B cell (primary cell): Measurements from ENCODE around the gene DNM2. TPM values are rescaled to one million over a fixed set of nuclear protein-coding genes. Genes with fewer than 3 reads are reported as not detected.
A peak's percentile ranks its signal among the peaks of the same experiment; 100 is the strongest.

Source experiments
- ATAC-seq: fragments of 200-7000 bp; cut with Tn5 transposase; one replicate; pipeline ENCODE4 v1.10.0; 2021; ENCODE audit warnings: low read depth, mild to moderate bottlenecking, moderate number of reproducible peaks, moderate library complexity
- CTCF ChIA-PET: fragments of 350-600 bp; sonication (Branson Sonifier 250); formaldehyde crosslinking; loops from one replicate; lab custom pipeline; 2021; ENCODE audit warnings: antibody characterized with exemption, inconsistent platforms; lab: Charles Lee
- POLR2A ChIA-PET: fragments of 350-600 bp; sonication (Branson Sonifier 250); formaldehyde crosslinking; loops from one replicate; lab custom pipeline; 2021; ENCODE audit warnings: antibody characterized with exemption; lab: Charles Lee
- DNase-seq: peaks from one replicate; pipeline ENCODE4 v3.0.0; 2013
- H2AFZ ChIP-seq: 2 replicates; pipeline ENCODE4 v1.6.1; 2012; ENCODE audit warnings: mild to moderate bottlenecking, low read depth, low read length; ENCODE audit not compliant: insufficient read depth, poor library complexity, severe bottlenecking
- H3K27ac ChIP-seq, 2 donors: 1 replicate in 1 of 2; 2 replicates in 1 of 2; pipeline ENCODE4 v1.5.1; 2012 to 2013; ENCODE audit warnings: low read length in 2 of 2, mild to moderate bottlenecking in 2 of 2, moderate library complexity in 1 of 2
- H3K27me3 ChIP-seq, 4 experiments: fragments of 200-600 bp in 1 of 4; sonication (generic) in 1 of 4; replicated peaks in 1 of 4; 1 replicate in 2 of 4; 2 replicates in 2 of 4; pipeline versions ENCODE4 v1.6.1 to v1.7.0; 2013 to 2016; ENCODE audit warnings: low read length in 3 of 4, mild to moderate bottlenecking in 2 of 4, mixed read lengths in 1 of 4, moderate library complexity in 1 of 4; ENCODE audit not compliant: insufficient read depth in 4 of 4, control insufficient read depth in 3 of 4; ENCODE audit errors: control extremely low read depth in 1 of 4
- H3K36me3 ChIP-seq, 2 experiments: replicated peaks in 1 of 2; 1 replicate in 1 of 2; 2 replicates in 1 of 2; pipeline versions ENCODE4 v1.6.1 to v1.7.1; 2013; ENCODE audit warnings: low read length in 1 of 2; ENCODE audit not compliant: insufficient read depth in 2 of 2, control insufficient read depth in 1 of 2; ENCODE audit errors: control extremely low read depth in 1 of 2, extremely low read depth in 1 of 2
- H3K4me1 ChIP-seq, 2 donors: fragments of 200-600 bp in 1 of 2; sonication (generic) in 1 of 2; 1 replicate in 1 of 2; 2 replicates in 1 of 2; pipeline versions ENCODE4 v1.5.1 to v1.6.1; 2013 to 2017; ENCODE audit warnings: low read length in 2 of 2; ENCODE audit not compliant: control insufficient read depth in 2 of 2, insufficient read depth in 2 of 2
- H3K4me2 ChIP-seq: replicated peaks from 2 replicates; pipeline ENCODE3; 2012; ENCODE audit warnings: mild to moderate bottlenecking, low read depth, low read length; ENCODE audit not compliant: poor library complexity, severe bottlenecking
- H3K4me3 ChIP-seq, 5 experiments: fragments of 200-600 bp in 1 of 5; sonication (generic) in 1 of 5; 1 replicate in 3 of 5; 2 replicates in 2 of 5; pipeline versions ENCODE4 v1.5.1 to v1.7.0; 2011 to 2016; ENCODE audit warnings: low read length in 4 of 5, mild to moderate bottlenecking in 4 of 5, low read depth in 2 of 5, control low read depth in 1 of 5, moderate library complexity in 1 of 5; ENCODE audit not compliant: insufficient read depth in 1 of 5; ENCODE audit errors: control extremely low read depth in 1 of 5, extremely low read depth in 1 of 5
- H3K79me2 ChIP-seq: fragments of 200-600 bp; sonication (generic); one replicate; pipeline ENCODE4 v1.6.0; 2016; ENCODE audit warnings: low read length; ENCODE audit not compliant: control insufficient read depth, insufficient read depth
- H3K9ac ChIP-seq: fragments of 200-600 bp; sonication (generic); 2 replicates; pipeline ENCODE4 v1.6.1; 2017; ENCODE audit warnings: mild to moderate bottlenecking, low read length, moderate library complexity
- H3K9me3 ChIP-seq, 3 donors: one replicate each; pipeline versions ENCODE4 v1.6.1 to v1.7.1; 2013; ENCODE audit warnings: low read length in 2 of 3; ENCODE audit not compliant: control insufficient read depth in 2 of 3, insufficient read depth in 1 of 3; ENCODE audit errors: control extremely low read depth in 1 of 3
- H4K20me1 ChIP-seq: 2 replicates; pipeline ENCODE4 v1.6.0; 2012; ENCODE audit warnings: mild to moderate bottlenecking, low read length; ENCODE audit not compliant: insufficient read depth, control insufficient read depth, poor library complexity, severe bottlenecking
- H3K27ac Mint-ChIP-seq: one replicate; pipeline ENCODE4 v1.8.0; 2021; ENCODE audit warnings: mixed read lengths
- H3K27me3 Mint-ChIP-seq: one replicate; pipeline ENCODE4 v1.8.0; 2021; ENCODE audit warnings: mixed read lengths
- H3K4me1 Mint-ChIP-seq: one replicate; pipeline ENCODE4 v1.8.0; 2021; ENCODE audit warnings: mixed read lengths
- H3K4me3 Mint-ChIP-seq: one replicate; pipeline ENCODE4 v1.8.0; 2021; ENCODE audit warnings: mixed read lengths
- H3K9me3 Mint-ChIP-seq: one replicate; pipeline ENCODE4 v1.8.0; 2022; ENCODE audit warnings: mixed read lengths; ENCODE audit not compliant: insufficient read depth
- EZH2 ChIP-seq: IDR thresholded peaks from 2 replicates; pipeline ENCODE4 v1.6.1; 2012; ENCODE audit warnings: borderline replicate concordance, low read depth, mild to moderate bottlenecking, moderate library complexity, low read length; ENCODE audit not compliant: insufficient read depth, poor library complexity, severe bottlenecking
- WGBS: methylation state at CpG from one replicate; pipeline ENCODE4 v1.1.5; 2013; ENCODE audit warnings: missing lambda C conversion rate; ENCODE audit not compliant: insufficient coverage; 5-methylcytosine and 5-hydroxymethylcytosine counted together
- intact Hi-C: fragments of 100-400 bp; cut with micrococcal nuclease; formaldehyde crosslinking; loops from one replicate; pipeline ENCODE4 v1.10.0; 2022
- polyA plus RNA-seq: library from polyadenylated mRNA; depleted of rRNA; stranded (reverse); fragments of >200 nt; gene quantifications from 2 replicates; pipeline ENCODE4 v1.2.3, GENCODE V29; 2012
- total RNA-seq, 2 donors: library from RNA; stranded (reverse); fragments of 120-200 nt in 1 of 2; gene quantifications; 1 replicate in 1 of 2; 2 replicates in 1 of 2; pipeline versions ENCODE4 v1.2.3 to v1.2.4, GENCODE V29; 2013 to 2022
- TF ChIP-seq, protein P1 (sequence below): fragments of 200-600 bp; IDR thresholded peaks from one replicate; pipeline ENCODE4 v1.8.0; 2022; ENCODE audit warnings: antibody characterized with exemption, mild to moderate bottlenecking

DNM2 gene
- total and polyA plus RNA-seq, 2 donors (not counting 1 experiment from before 2014, with no cell fraction given), result 163 to 353 TPM

GRCh38 chr19:10835754-10836478 is 118.0 kb downstream of the DNM2 start, which contains the start of gene TMED1:
TMED1 (minus strand) TSS chr19:10836212; CDS start chr19:10836191, 21 bp downstream.
- under 1% methylated on average over 47 of the region's 50 CpGs for WGBS
- peaks cover 1 to 31% (median 9%) of the 10 kb centered on the region in 3 donors for H3K9me3 ChIP-seq
- H3K27ac ChIP-seq, result peak within 1 kb of the TSS; percentile 95 to 97
- peaks cover 0 to 17% of the 10 kb centered on the region in 2 experiments for H3K36me3 ChIP-seq
- peak within 1 kb of the TSS; percentile 92 for H3K9ac ChIP-seq
- peak within 1 kb of the TSS; percentile 87 for H3K4me2 ChIP-seq
- peak within 1 kb of the TSS; percentile 85 for H2AFZ ChIP-seq
- peaks cover 7% of the 10 kb centered on the region for H4K20me1 ChIP-seq
- ChIA-PET CTCF (interaction anchor here (0.6 to 5.0 kb wide), 12 partner anchors 10 to 136 kb away, joined by 3 to 62 read pairs (median 4); partner anchors contain the start of genes CARM1, DNM2 and QTRT1), POLR2A (interaction anchor here (0.5 to 2.0 kb wide), 23 partner anchors 12 to 1959 kb away, joined by 3 to 18 read pairs (median 4); partner anchors contain the start of genes CARM1, DNM2, QTRT1 and RAVER1)
- peak within 1 kb of the TSS; percentile 96 for H3K4me3 Mint-ChIP-seq
- H3K27me3 Mint-ChIP-seq, result no peaks in the 10 kb centered on the region
- intact Hi-C loops, result loop anchor here (1.0 to 5.0 kb wide), 7 partner anchors 28 to 1019 kb away; partner anchors contain the start of genes CARM1 and FBXL12
- ATAC-seq (peak; percentile 85), DNase-seq (peak; percentile 97)
- no peak for TF ChIP-seq EZH2
- TF ChIP-seq, protein P1, sequence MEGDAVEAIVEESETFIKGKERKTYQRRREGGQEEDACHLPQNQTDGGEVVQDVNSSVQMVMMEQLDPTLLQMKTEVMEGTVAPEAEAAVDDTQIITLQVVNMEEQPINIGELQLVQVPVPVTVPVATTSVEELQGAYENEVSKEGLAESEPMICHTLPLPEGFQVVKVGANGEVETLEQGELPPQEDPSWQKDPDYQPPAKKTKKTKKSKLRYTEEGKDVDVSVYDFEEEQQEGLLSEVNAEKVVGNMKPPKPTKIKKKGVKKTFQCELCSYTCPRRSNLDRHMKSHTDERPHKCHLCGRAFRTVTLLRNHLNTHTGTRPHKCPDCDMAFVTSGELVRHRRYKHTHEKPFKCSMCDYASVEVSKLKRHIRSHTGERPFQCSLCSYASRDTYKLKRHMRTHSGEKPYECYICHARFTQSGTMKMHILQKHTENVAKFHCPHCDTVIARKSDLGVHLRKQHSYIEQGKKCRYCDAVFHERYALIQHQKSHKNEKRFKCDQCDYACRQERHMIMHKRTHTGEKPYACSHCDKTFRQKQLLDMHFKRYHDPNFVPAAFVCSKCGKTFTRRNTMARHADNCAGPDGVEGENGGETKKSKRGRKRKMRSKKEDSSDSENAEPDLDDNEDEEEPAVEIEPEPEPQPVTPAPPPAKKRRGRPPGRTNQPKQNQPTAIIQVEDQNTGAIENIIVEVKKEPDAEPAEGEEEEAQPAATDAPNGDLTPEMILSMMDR, result no peak
- peaks cover 7 to 17% of the 10 kb centered on the region in 2 donors for H3K4me1 ChIP-seq
- H3K9me3 Mint-ChIP-seq, result peaks cover 6% of the 10 kb centered on the region
- H3K4me3 ChIP-seq, result peak within 1 kb of the TSS; percentile 64 to 97 (median 94)
- H3K4me1 Mint-ChIP-seq, result peaks cover 14% of the 10 kb centered on the region
- H3K79me2 ChIP-seq, result no peaks in the 10 kb centered on the region
- H3K27ac Mint-ChIP-seq, result peak within 1 kb of the TSS; percentile 100
- no peaks in the 10 kb centered on the region for H3K27me3 ChIP-seq
